Superior temporal gyrus (tissue), 1 donor: Measurements from ENCODE around the gene IL2.

ENCODE experiments used
- DNase-seq: peaks from one replicate; pipeline ENCODE4 v3.0.0-alpha.2; 2016; ENCODE audit errors: extremely low spot score

The IL2 gene

DNA sequence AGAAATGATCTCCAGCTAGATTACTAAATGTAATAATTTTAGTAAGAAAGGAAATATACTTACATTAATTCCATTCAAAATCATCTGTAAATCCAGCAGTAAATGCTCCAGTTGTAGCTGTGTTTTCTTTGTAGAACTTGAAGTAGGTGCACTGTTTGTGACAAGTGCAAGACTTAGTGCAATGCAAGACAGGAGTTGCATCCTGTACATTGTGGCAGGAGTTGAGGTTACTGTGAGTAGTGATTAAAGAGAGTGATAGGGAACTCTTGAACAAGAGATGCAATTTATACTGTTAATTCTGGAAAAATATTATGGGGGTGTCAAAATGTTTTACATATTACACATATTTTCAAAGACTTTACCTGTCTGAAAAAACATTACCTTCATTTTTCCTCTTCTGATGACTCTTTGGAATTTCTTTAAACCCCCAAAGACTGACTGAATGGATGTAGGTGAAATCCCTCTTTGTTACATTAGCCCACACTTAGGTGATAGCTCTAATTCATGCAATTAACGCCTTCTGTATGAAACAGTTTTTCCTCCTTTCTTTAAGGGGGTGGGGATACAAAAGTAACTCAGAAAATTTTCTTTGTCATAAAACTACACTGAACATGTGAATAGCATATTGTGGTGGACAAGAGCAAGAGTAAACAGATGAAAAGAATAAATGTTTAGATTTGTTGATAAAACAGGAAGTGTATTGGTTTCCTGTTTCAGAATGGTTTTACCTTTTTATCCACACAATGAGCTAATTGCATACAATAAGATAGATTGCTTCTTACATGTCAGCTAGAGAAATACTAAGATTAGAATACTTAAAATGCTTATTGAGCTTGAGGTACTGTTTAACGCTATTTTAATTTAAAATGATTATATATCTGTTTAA lies at the start of gene IL2:
Gene IL2, minus strand, starts transcription at position 495 of the 886 bp plus-strand sequence. Its CDS starts 285 bp downstream, at position 210.
- no peak for DNase-seq

DNA sequence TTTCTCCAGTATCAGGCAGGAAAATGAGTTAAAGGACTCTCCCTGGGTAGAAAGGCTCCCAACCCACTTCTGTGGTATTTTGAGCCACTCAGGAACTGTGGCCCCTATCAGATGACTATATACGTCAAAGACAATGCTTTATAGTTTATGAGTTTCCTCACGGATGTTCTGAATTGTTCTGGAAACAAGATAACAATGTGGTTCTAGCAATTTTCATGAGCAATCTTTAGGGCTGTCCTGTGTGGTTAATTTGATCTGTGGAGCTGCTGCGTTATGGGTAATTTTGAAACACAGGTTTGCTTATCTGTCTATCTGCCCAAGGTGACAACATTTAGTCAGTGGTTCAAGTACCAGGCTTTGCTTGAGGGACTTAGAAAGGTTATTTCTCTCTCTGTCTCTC lies 46.7 kb upstream of the IL2 start:
- no peak for DNase-seq

DNA sequence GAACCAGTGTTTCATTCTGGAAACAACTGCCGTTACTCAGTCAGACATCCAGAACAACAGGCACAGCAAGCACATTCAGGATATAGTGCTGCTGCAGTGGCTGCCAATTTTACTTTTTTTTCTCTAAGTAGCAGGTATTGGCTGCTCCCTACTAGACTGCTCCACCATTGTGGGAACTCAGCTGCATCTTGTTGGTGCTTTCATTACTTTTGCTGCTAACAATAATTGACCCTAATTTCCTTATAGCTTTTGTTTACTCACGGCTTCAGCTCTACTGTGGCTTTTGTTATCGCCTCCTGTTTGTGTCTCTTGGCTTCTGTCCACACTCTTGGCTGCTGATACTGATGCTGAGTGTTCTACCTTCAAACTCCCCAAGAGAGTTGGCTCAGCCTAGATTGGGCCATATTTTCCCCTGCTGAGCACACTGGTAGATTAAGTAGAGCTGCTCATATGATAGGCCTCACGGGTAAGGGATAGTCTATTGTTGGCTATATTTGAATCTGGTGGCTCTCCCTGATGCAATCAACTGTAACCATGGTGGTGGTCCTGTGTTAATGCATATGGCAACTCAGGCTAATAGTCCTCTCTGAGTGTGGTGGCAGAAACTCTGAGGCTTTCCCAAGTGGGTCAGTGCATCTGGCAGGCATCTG lies 44.5 kb upstream of the IL2 start:
- no peak for DNase-seq

DNA sequence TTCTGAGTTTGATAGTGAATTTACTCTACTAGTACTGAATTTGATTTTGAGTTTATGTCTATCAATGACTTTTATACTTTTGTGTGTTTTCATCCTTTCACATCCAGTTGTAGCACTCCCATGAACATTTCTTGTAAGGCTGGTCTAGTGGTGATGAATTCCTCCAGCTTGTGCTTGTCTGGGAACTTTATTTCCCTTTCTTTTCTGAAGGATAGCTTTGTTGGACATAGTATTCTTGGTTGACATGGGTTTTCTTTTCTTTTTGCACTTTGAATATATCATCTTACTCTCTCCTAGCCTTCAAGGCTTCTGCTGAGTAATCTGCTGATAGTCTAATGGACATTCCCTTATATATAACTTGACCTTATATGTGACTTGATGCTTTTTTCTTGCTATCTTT lies 32.5 kb upstream of the IL2 start:
- DNase-seq = no peak

DNA sequence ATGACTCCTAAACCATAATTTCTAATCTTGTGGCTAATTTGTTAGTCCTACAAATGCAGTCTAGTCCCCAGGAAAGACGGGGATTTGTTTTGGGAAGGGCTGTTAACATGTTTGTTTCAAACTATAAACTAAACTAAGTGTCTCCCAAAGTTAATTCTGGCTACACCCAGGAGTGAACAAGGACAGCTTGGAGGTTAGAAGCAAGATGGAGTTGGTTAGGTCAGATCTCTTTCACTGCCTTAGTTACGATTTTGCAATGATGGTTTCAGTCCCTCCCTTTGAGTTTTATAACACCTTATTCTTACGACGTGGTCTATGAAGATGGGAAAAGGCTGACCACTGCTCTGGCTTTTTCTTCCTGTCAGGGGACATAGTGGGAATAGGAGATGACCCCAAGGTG lies 27.0 kb upstream of the IL2 start:
- DNase-seq = no peak

DNA sequence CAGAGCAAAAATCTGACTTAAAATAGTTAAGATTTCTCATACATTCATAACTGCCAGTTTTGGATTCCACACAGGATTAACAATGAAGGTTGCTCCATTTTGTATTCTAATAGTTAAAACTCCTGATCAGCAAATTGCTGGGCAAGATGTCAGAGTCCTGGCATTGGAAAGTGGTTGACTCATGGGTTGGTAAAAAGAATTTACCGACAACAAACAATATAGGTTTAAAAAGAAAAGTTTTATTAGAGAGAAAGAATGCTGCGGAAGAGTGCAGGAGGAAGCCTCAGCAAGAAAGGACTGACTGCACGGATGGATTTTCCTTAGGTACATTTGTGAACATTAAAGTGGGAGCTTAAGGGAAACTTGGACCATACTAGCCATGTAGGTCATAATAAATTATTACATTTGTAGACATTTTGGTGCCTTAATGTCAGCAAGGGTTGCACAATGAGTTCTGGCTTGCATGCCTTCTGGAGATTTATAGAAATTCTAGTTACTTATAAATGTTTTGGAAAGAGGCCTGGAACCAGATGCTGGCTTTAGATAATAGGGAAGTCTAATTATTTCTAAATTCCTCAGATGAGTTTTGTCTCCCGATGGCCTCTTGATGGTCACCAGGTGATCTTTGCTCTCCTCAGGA lies 25.4 kb upstream of the IL2 start:
- no peak for DNase-seq

DNA sequence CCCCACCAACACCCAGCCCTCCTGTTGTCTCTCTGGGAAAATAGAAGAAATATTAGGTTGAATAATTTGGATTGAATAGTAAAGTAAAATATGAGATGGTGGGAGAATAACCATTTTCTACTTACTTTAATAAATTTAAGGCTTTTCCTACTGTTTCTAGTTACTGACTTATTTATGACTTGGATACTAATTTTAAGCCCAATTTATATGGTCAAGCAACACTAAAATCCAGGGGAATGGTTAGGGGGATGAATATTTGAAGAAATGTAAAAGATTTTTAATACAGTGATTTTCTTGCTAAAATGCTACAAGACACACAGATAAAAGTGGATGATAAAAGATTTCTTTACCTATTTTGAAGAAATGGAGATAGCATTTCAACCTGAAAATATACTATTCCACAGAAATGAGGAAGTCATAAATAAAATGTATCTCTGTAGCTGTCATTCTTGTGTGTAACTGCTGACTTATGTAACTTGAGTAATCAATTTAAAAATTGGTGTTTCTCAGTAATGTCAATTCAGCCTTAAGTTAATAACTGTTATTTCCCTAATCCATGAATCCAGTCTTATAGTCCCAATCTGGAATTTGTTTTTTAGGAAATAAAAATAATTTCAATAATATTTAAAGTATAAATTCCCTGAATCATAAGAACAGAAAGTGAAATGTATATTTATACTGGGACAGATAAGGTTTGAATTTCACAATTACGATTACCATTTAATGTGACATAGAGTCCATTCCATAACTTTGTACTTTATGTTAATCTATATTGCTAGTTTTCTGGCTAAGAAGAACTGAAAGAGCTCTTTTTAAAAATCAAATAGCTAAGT lies 24.3 kb upstream of the IL2 start:
- DNase-seq = no peak

DNA sequence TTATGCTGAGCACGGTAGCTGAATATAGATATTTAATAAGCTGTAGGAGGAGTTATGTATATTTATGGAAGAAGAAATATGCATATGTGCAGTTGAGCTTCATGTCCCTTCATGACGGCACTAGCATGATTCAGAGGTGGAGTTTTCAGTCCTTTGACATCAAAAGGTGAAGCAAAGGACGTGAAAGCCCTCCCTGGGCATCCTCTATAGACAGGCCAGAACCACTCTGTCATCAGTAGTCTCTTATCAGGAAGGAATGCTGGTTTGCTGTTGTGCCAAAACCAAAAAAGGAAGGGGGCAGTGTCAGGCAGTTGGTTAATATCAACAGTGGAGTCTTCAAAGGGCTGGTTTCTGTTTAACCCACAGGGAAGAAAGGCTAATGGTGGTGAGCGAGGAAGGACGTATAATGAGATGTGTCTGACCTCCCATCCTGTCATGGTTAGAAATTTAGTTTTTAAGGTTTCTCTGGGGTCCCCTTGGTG lies 23.5 kb upstream of the IL2 start:
- no peak for DNase-seq

DNA sequence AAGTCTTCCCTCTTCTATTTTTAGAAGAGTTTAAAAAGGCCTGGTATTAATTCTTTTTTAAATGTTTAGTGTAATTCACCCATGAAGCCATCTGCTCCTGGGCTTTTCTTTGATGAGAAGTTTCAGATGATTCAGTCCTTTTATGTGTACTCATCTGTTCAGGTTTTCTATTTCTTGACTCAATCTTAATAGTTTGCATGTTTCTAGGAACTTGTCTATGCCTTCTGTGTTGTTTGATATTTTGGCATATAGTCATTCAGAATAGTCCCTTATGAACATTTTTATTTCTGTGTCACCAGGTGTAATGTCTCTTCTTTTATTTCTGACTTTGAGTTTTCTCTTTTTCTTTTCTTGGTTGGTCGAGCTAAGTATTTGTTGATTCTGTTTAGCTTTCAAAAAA lies 20.2 kb upstream of the IL2 start:
- no peak for DNase-seq

DNA sequence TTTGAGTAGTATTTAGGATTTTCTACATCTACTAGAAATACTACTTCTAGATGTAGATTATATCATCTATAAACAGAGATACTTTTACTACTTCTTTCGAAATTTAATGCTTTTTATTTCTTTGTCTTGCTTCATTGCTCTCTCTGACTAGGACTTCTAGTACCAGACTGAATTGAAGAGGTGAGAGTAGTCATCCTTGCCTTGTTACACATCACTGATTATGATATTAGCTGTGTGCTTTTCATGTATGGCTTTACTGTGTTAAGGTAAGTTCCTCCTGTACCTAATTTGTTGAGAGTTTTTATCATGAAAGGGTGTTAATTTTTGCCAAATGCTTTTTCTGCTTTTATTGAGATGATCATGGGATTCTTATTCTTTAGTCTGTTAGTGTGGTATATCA lies 19.6 kb upstream of the IL2 start:
- DNase-seq = no peak

DNA sequence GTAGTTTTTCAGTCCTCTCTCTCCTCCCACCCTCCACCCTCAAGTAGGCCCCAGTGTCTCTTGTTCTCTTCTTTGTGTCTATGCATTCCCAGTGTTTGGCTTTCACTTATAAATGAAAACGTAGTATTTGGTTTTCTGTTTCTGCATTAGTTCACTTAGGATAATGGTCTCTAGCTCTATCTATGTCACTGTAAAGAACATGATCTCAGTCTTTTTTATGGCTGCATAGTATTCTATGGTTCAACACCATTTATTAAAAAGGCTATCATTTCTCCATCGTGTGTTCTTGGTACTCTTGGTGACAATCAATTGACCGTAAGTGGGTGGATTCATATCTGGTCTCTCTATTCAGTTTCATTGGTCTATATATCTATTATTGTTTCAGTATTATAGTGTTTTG lies 18.7 kb upstream of the IL2 start:
- DNase-seq = no peak

DNA sequence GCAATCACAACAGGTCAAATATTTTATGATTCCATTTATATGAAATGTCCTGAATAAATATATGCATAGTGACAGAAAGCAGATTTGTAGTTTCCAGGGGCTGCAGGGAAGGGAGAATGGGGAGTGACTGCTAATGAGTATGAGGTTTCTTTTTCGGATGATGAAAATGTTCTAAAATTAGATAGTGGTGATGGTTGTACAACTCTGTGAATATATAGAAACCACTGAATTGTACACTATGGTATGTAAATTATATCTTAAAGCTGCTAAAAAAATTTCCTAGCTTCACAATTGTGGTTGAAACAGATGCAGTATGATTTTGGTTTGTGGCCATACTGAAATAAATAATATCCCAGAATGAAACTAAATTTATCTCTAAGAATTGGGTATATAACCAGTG lies 12.9 kb upstream of the IL2 start:
- no peak for DNase-seq

DNA sequence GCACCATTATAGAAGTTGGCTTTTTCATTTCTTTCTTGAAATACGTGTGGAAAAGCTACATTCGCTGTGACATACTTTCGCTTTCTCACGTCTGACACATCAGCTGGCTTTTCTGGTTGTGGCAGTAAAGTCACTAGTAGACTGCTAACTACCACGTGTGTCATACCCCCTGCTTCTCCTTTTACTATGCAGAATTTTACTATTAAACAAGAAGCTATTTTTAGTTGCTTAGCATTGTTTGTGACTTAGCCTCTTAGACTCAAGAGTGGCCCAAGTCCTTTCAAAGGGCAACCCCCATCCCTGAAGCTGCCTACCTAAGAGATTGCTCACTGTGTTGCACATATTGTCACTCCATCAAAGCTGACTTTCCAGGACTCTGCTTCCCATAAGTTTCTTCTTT lies 2.1 kb upstream of the IL2 start:
- DNase-seq = no peak

DNA sequence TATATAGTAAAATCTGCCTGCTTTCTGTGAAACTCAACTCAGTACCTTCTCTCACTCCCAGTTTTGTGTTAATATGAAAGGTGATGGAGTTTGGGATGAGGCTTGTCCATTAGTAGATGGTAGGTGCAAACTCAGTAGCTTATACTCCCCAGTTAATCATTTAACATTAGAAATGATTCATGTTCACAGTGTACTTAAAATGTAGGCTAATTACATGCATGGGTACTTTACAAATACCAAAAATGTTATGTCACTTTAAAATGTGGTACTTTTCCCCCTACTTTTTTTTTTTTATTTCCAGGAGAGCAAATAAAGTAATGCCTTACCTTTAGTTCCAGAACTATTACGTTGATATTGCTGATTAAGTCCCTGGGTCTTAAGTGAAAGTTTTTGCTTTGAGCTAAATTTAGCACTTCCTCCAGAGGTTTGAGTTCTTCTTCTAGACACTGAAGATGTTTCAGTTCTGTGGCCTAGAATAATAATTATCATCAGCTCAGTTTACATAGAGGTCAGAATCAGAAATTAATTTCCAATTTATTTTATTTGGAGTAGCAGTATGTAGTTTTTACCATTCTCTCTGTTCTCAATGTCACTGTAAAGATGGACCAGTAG lies 3.0 kb downstream of the IL2 start:
- no peak for DNase-seq

DNA sequence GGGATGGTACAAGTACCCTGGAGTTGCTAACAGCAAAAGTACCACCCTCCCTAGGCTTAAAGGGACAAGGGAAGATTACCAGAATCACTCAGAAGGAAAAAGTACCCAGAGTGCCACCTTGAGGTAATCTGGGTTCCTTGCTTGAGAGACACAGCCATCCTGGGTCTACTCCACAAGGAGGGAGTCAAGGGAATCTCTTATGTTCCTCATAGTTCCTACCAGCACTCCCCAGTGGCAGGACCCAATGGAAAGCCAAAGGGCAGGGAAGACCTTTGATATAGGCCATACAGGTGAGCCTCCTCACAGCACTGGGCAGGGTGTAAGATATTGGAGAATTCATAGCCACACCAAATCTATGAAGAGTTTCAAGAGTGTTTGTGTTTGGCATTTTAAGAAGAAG lies 5.7 kb downstream of the IL2 start:
- DNase-seq = no peak

DNA sequence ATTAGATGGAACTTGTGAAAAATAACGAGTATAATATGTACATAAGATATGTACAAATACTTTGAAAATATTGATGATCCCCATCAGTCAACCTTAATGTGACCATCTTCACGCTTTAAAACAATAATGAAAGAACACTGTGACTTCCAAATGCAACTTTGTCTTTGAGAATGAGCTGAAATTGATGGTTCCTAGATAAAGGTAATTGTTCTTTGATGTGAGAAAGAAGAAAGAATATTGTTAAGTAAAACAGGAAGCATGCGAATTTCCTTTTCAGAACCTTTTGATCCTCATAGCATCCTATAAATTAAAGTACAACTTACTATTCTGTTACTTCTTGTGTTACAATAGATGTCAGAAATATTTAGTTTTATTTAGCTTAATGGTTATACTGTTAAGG lies 22.2 kb downstream of the IL2 start:
- DNase-seq = no peak

DNA sequence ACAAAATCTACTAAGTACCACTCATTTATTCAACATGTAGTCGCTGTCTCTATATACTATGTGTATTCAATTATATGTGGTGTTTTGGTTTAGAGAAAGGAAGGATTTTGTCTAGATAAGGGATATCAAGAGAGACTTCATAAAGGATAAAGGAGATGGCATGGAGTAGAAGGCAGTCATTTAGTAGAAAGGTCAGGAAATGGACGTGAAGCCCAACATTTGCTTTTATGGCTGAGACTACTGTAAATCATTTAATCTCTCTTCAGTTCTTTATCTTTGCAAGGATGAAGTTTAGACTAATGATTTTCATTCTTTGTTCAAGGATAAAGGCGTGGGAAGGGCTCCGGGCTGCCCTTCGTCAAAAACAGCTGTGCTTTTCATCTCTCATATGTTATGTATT lies 25.2 kb downstream of the IL2 start:
- DNase-seq = no peak

DNA sequence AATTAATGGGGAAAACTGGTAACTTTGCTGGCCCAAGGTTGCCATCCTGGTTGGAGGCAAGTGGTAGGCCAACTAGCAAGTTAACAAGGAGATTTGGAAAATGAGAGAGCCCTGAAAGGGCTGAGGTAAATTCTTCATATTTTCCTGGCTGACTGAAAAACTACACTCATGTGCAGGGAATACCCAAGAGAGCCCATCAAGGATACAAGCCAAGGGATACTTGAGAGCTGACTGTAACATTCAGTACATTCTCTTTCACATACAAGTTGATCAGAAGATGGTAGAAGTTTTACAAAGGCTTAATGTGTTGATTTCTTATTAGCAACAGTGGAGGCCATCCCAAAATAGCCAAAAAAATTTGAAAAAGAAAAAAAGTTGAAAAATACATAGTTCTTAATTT lies 33.3 kb downstream of the IL2 start:
- no peak for DNase-seq

DNA sequence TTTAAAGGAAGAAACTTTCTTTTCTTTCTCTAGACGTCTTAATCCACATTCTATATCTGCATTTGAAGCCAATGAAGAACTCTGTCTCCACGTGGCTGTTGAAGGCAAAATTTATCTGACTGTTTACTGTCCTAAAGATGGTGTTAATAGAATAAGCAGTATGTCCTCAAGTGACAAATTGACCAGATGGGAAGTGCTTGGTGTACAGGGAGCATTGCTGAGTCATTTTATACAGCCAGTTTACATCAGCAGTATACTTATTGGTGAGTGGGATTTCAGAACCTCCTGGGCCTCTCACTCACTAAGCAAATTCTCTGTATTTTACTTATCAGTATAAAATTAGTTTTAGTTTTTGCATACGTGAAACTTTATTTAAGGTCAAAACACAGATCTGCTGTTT lies 44.0 kb downstream of the IL2 start:
- DNase-seq = no peak

DNA sequence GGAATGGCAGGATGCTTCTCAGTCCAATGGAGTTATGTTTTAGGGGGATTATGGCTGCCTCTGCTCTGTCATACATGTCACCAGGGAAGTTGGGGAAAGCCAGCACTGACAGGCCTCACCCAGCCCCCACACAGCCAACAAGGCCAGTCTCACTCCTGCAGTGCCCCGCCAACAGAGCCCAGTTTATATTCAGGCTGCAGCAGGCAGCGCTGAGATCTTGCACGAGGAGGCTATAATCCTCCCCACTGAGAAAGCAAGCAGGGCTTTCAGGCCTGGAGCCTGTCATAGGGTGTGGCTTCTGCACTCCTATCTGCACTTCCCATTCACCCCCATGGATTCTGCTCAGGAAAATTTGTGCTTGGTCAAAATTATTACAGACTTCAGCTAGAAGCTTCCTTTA lies 52.7 kb downstream of the IL2 start:
- DNase-seq = no peak
